H9 (cell line): ENCODE data around the gene CHEK1. TPM values are rescaled to one million over a fixed set of nuclear protein-coding genes. Genes with fewer than 3 reads are reported as not detected.

Experiments used
- DNase-seq: peaks from one replicate; pipeline ENCODE4 v3.0.0-alpha.2; 2017
- H2AFZ ChIP-seq: one replicate; pipeline ENCODE4 v1.6.1; 2013; ENCODE audit warnings: mild to moderate bottlenecking, low read length, control low read depth, moderate library complexity
- H2AK5ac ChIP-seq: 2 replicates; pipeline ENCODE4 v1.6.1; 2013; ENCODE audit warnings: low read length, control low read depth, mixed read lengths; ENCODE audit not compliant: insufficient read length
- H2BK120ac ChIP-seq: one replicate; pipeline ENCODE4 v1.6.1; 2013; ENCODE audit warnings: low read depth, mild to moderate bottlenecking, low read length, control low read depth, inconsistent platforms; ENCODE audit not compliant: poor library complexity, severe bottlenecking
- H2BK12ac ChIP-seq: 2 replicates; pipeline ENCODE4 v1.6.1; 2013; ENCODE audit warnings: low read length, control low read depth, mixed read lengths, low read depth; ENCODE audit not compliant: insufficient read length
- H2BK15ac ChIP-seq: 2 replicates; pipeline ENCODE4 v1.6.1; 2013; ENCODE audit warnings: low read depth, low read length, control low read depth
- H2BK20ac ChIP-seq: one replicate; pipeline ENCODE4 v1.6.1; 2013; ENCODE audit warnings: low read depth, mild to moderate bottlenecking, low read length, control low read depth, inconsistent platforms; ENCODE audit not compliant: poor library complexity, severe bottlenecking
- H2BK5ac ChIP-seq: 2 replicates; pipeline ENCODE4 v1.6.1; 2013; ENCODE audit warnings: low read length, control low read depth, mixed read lengths; ENCODE audit not compliant: insufficient read length
- H3K14ac ChIP-seq: 2 replicates; pipeline ENCODE4 v1.6.1; 2013; ENCODE audit warnings: low read length, control low read depth; ENCODE audit not compliant: insufficient read depth
- H3K18ac ChIP-seq: 2 replicates; pipeline ENCODE4 v1.6.1; 2013; ENCODE audit warnings: low read depth, mild to moderate bottlenecking, mixed read lengths, low read length, control low read depth; ENCODE audit not compliant: insufficient read length
- H3K23ac ChIP-seq: 2 replicates; pipeline ENCODE4 v1.6.1; 2013; ENCODE audit warnings: low read length, control low read depth, mixed read lengths, low read depth; ENCODE audit not compliant: insufficient read length
- H3K23me2 ChIP-seq: 2 replicates; pipeline ENCODE4 v1.6.1; 2013; ENCODE audit warnings: low read depth, mild to moderate bottlenecking, mixed read lengths, low read length, control low read depth; ENCODE audit not compliant: insufficient read length, poor library complexity, severe bottlenecking
- H3K27ac ChIP-seq: 2 replicates; pipeline ENCODE4 v1.5.1; 2013; ENCODE audit warnings: low read length, control low read depth, mixed read lengths, low read depth; ENCODE audit not compliant: insufficient read length
- H3K27me3 ChIP-seq: 2 replicates; pipeline ENCODE4 v1.6.1; 2013; ENCODE audit warnings: low read length, control low read depth, inconsistent platforms; ENCODE audit not compliant: insufficient read depth
- H3K4ac ChIP-seq: 2 replicates; pipeline ENCODE4 v1.6.1; 2013; ENCODE audit warnings: low read depth, mild to moderate bottlenecking, control low read depth, inconsistent platforms, low read length, moderate library complexity
- H3K4me1 ChIP-seq: 2 replicates; pipeline ENCODE4 v1.6.1; 2013; ENCODE audit warnings: low read length, control low read depth, inconsistent platforms; ENCODE audit not compliant: insufficient read depth
- H3K4me2 ChIP-seq: 2 replicates; pipeline ENCODE4 v1.6.1; 2013; ENCODE audit warnings: low read length, control low read depth, mixed read lengths; ENCODE audit not compliant: insufficient read length, insufficient read depth
- H3K56ac ChIP-seq: 2 replicates; pipeline ENCODE4 v1.6.1; 2013; ENCODE audit warnings: low read depth, mild to moderate bottlenecking, mixed read lengths, low read length, control low read depth; ENCODE audit not compliant: insufficient read length
- H3K79me1 ChIP-seq: 2 replicates; pipeline ENCODE4 v1.6.1; 2013; ENCODE audit warnings: low read depth, mild to moderate bottlenecking, moderate library complexity, low read length, control low read depth, inconsistent platforms; ENCODE audit not compliant: insufficient read depth, poor library complexity, severe bottlenecking
- H3K79me2 ChIP-seq: 2 replicates; pipeline ENCODE4 v1.6.1; 2013; ENCODE audit warnings: low read length, control low read depth, inconsistent platforms; ENCODE audit not compliant: insufficient read depth
- H3K9ac ChIP-seq: 2 replicates; pipeline ENCODE4 v1.6.1; 2013; ENCODE audit warnings: low read length, control low read depth, mixed read lengths; ENCODE audit not compliant: insufficient read length; ENCODE audit errors: extremely low read depth
- H3K9me3 ChIP-seq: one replicate; pipeline ENCODE4 v1.6.1; 2013; ENCODE audit warnings: low read depth, low read length, inconsistent platforms; ENCODE audit not compliant: control insufficient read depth
- H3T11ph ChIP-seq: one replicate; pipeline ENCODE4 v1.6.1; 2013; ENCODE audit warnings: mild to moderate bottlenecking, low read length, control low read depth, inconsistent platforms
- H4K20me1 ChIP-seq: one replicate; pipeline ENCODE4 v1.6.1; 2013; ENCODE audit not compliant: control insufficient read depth, insufficient read length, insufficient read depth
- H4K5ac ChIP-seq: 2 replicates; pipeline ENCODE4 v1.6.1; 2013; ENCODE audit warnings: low read depth, mild to moderate bottlenecking, mixed read lengths, low read length, control low read depth; ENCODE audit not compliant: insufficient read length
- H4K8ac ChIP-seq: replicated peaks from 2 replicates; pipeline ENCODE4 v1.6.1; 2013; ENCODE audit warnings: low read length, control low read depth, mixed read lengths, low read depth; ENCODE audit not compliant: insufficient read length
- H4K91ac ChIP-seq: 2 replicates; pipeline ENCODE4 v1.6.1; 2013; ENCODE audit warnings: low read depth, mild to moderate bottlenecking, moderate library complexity, mixed read lengths, low read length, control low read depth; ENCODE audit not compliant: insufficient read length
- H3K27ac Mint-ChIP-seq, 3 experiments: 2 replicates in 2 of 3; 3 replicates in 1 of 3; pipeline ENCODE4 v1.8.0; 2020 to 2021; ENCODE audit warnings: mixed read lengths in 3 of 3, mild to moderate bottlenecking in 1 of 3, moderate library complexity in 1 of 3
- H3K27me3 Mint-ChIP-seq: 2 replicates; pipeline ENCODE4 v1.8.0; 2021; ENCODE audit warnings: low read depth, mild to moderate bottlenecking, moderate library complexity, mixed read lengths
- H3K36me3 Mint-ChIP-seq, 3 experiments: 2 replicates in 2 of 3; 3 replicates in 1 of 3; pipeline ENCODE4 v1.8.0; 2020 to 2021; ENCODE audit warnings: low read depth in 3 of 3, mixed read lengths in 3 of 3; ENCODE audit not compliant: insufficient read depth in 1 of 3
- H3K4me1 Mint-ChIP-seq, 2 experiments: 2 replicates each; pipeline ENCODE4 v1.8.0; 2020; ENCODE audit warnings: mixed read lengths in 2 of 2
- H3K4me3 Mint-ChIP-seq, 2 experiments: 2 replicates in 1 of 2; 3 replicates in 1 of 2; pipeline ENCODE4 v1.8.0; 2020 to 2021; ENCODE audit warnings: mild to moderate bottlenecking in 2 of 2, mixed read lengths in 2 of 2, moderate library complexity in 1 of 2
- H3K9me3 Mint-ChIP-seq, 2 experiments: 2 replicates in 1 of 2; 3 replicates in 1 of 2; pipeline ENCODE4 v1.8.0; 2020; ENCODE audit warnings: mild to moderate bottlenecking in 2 of 2, mixed read lengths in 2 of 2, moderate library complexity in 1 of 2
- WGBS: extraction: QIAGEN DNeasy Blood & Tissue Kit; methylation state at CpG from one replicate; pipeline ENCODE4 v1.1.7; 2013; ENCODE audit warnings: missing lambda C conversion rate, low lambda C conversion rate, mixed read lengths; ENCODE audit not compliant: insufficient read length; ENCODE audit errors: extremely low coverage; 5-methylcytosine and 5-hydroxymethylcytosine counted together
- total RNA-seq: library from RNA; stranded (reverse); gene quantifications from 2 replicates; pipeline ENCODE4 v1.2.1, GENCODE V29; 2021
- TF ChIP-seq, protein P1 (sequence below): fragments of 200-600 bp; sonication (generic); conservative IDR thresholded peaks from 3 replicates; pipeline ENCODE4 v1.8.0; 2021; ENCODE audit warnings: antibody characterized with exemption, mild to moderate bottlenecking

CHEK1 gene
- total RNA-seq, 1 experiment from 2014 or later: 126 TPM

- H3K14ac ChIP-seq: no peak overlapping the region
- H4K91ac ChIP-seq: no peak overlapping the region
- no peaks in the 10 kb centered on the region for H3K79me2 ChIP-seq
- no peak overlapping the region for H2AK5ac ChIP-seq
- H3K56ac ChIP-seq: no peak overlapping the region
- no peak overlapping the region for H4K8ac ChIP-seq
- no peak overlapping the region for H2BK15ac ChIP-seq
- no peak overlapping the region for H4K5ac ChIP-seq
- no peak overlapping the region for H3K27ac ChIP-seq
- TF ChIP-seq, protein P1, sequence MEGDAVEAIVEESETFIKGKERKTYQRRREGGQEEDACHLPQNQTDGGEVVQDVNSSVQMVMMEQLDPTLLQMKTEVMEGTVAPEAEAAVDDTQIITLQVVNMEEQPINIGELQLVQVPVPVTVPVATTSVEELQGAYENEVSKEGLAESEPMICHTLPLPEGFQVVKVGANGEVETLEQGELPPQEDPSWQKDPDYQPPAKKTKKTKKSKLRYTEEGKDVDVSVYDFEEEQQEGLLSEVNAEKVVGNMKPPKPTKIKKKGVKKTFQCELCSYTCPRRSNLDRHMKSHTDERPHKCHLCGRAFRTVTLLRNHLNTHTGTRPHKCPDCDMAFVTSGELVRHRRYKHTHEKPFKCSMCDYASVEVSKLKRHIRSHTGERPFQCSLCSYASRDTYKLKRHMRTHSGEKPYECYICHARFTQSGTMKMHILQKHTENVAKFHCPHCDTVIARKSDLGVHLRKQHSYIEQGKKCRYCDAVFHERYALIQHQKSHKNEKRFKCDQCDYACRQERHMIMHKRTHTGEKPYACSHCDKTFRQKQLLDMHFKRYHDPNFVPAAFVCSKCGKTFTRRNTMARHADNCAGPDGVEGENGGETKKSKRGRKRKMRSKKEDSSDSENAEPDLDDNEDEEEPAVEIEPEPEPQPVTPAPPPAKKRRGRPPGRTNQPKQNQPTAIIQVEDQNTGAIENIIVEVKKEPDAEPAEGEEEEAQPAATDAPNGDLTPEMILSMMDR: no peak; the same call in 2 of the 3 replicates
- no peak overlapping the region for H3K18ac ChIP-seq
- no peak for DNase-seq
- no peak overlapping the region for H2BK12ac ChIP-seq
- Mint-ChIP-seq H3K36me3 (peaks cover 0 to 2% (median 0%) of the 10 kb centered on the region in 3 experiments; a peak in 4 of 7 replicates), H3K4me3 (no peak overlapping the region), H3K27ac (no peak overlapping the region), H3K27me3 (peaks cover 3% of the 10 kb centered on the region), H3K4me1 (peaks cover 16% of the 10 kb centered on the region in 2 experiments), H3K9me3 (peaks cover 0 to under 1% of the 10 kb centered on the region in 2 experiments; a peak in 2 of 5 replicates)
- no peak overlapping the region for H2BK5ac ChIP-seq
- no peak overlapping the region for H3T11ph ChIP-seq
- no peaks in the 10 kb centered on the region for H3K27me3 ChIP-seq
- no peaks in the 10 kb centered on the region for H3K4me1 ChIP-seq
- no peak overlapping the region for H2BK120ac ChIP-seq
- H3K4ac ChIP-seq: no peak overlapping the region
- no peaks in the 10 kb centered on the region for H3K79me1 ChIP-seq
- H2AFZ ChIP-seq: no peak overlapping the region
- WGBS: no CpG with 5 or more reads among the region's 6 CpGs
- H3K9me3 ChIP-seq: no peaks in the 10 kb centered on the region
- H3K9ac ChIP-seq: no peak overlapping the region
- H2BK20ac ChIP-seq: no peak overlapping the region
- H3K23me2 ChIP-seq: no peaks in the 10 kb centered on the region
- H3K23ac ChIP-seq: no peak overlapping the region
- H4K20me1 ChIP-seq: no peaks in the 10 kb centered on the region
- no peak overlapping the region for H3K4me2 ChIP-seq
These were observed 76.2 kb downstream of the CHEK1 start for GRCh38 chr11:125701018-125701610.
